ENCODE data around the gene TRIM71.
A peak's percentile ranks its signal among the peaks of the same experiment; 100 is the strongest.
"Not testable (repeated sequence)": the region's sequence is repeated elsewhere in the genome, so short reads cannot be mapped to it uniquely, and the experiment has no call there.

TRIM71 gene

DNA sequence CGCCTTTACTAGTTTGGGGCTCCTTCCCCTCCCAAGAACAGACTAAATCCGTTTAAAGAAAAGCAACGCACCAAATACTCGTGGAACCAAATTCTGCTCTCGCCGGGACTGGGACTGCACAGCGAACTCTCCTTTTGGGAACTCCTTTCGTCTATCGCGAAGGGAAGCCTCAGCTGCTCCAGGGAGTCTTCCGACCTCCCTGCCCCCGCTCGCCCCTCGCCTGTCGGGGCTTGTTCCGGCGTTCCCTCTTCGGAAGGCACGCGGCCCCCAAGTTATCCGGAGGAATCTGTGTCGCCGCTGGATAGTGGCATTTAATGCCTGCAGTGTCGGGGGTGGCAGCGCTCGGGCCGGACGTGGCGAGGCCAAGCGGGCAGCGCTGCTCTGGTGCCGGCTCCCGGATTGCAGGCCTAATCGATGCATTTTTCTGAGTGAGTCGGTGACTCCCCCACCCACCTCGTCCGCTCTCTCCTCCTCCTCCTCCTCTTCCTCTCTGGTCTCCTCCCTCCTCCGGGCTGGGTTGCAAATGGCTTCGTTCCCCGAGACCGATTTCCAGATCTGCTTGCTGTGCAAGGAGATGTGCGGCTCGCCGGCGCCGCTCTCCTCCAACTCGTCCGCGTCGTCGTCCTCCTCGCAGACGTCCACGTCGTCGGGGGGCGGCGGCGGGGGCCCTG is at the start of gene TRIM71:
Gene TRIM71 (plus strand): TSS at position 440 of the 671 bp plus-strand sequence. CDS start 84 bp downstream, at position 524.
- no peak for DNase-seq (ENCODE audit: low read depth in 2 of 2)

DNA sequence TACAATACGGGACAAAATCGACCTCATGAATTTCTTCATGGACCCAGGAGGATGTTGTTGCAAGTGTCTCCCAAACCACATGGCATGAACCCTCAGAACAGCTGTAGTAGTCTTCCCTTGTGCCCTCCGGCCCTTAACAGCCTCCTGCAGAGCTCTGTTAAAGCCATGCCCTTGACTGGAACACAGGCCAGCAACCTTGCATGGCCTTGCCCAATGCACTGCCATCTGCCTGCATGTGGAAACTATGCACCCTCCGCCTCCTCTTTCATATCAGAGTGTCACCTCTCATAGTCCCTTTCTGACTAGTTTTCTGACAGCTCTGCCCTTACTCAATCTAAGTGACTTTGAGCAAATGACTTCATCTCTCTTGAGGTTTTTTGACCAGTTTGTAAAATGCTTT is 39.4 kb upstream of the TRIM71 start:
- no peak for DNase-seq (ENCODE audit: low read depth in 2 of 2)

- no peak for DNase-seq (ENCODE audit: low read depth in 2 of 2)
Measured at GRCh38 chr3:32780071-32780734, 37.6 kb upstream of the TRIM71 start.

DNA sequence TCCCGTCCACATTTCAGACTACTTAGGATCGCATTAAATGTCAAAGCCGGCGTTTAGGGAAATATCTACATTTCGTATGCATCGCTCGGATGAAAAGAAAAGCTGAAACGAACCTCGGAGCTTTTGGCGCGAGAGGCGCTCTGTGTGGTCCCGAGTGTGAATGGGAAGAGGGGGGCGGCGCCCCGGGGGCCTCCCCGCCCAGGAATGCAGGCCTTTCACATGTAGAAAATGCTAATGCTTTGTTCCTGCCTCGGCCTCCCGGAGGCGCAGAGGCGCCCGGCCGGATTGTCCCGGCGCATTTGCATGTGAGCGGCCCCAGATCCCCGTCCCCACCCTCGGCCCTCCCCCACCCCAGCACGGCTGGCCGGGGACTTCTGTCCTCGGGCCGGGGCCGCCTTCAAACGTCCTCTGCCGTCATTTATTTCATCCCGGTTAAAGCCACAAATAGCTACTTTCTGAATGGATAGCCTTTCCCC is 37.0 kb upstream of the TRIM71 start:
- no peak for DNase-seq (ENCODE audit: low read depth in 2 of 2)

DNA sequence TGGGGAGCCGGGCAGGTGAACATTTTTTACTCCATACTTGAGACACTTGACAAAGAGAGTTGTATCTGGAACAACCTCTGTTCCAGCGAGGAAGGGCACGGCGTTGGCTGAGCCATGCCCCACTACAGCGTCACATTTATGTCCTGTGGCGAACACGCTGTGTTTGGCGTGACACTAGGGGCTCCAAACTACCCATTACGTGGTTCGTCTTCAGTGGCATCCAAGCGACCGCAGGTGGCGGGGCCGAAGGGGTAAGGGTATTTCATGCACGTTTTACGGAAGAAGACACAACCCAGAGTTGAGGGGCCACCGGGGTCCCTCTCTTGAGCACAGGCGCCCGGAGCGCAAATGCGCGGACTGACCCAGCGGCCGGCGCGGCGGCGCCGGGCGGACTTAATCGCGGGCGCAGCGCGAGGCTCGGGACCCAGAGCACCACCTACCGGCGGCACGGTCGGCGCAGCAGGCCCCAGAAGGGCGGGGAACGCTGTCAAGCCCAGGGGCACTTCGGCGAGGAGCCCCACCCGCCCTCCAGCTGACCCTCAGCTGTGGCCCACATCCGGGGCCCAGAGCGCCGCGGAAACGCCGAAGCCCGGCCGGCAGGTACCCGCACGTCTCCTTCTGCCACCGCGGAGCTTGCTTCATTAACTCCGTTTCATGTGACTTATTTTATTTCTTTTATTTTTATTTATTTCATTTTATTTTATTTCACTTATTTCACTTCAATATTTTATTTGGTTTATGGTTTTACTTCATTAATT is 36.4 kb upstream of the TRIM71 start:
- DNase-seq (ENCODE audit: low read depth in 2 of 2) = peak; percentile 28 to 33

DNA sequence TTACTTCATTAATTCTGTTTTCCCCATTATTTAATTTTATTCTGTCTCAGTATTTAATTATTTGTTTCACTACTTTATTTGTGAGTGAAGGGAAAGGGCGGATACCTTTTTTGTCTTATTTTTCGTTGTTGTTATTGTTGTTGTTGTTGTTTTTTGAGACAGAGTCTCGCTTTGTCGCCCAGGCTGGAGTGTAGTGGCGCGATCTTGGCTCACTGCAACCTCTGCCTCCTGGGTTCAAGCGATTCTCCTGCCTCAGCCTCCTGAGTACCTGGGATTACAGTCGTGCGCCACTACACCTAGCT is 35.9 kb upstream of the TRIM71 start:
- DNase-seq (ENCODE audit: low read depth in 2 of 2) = not testable (repeated sequence)

DNA sequence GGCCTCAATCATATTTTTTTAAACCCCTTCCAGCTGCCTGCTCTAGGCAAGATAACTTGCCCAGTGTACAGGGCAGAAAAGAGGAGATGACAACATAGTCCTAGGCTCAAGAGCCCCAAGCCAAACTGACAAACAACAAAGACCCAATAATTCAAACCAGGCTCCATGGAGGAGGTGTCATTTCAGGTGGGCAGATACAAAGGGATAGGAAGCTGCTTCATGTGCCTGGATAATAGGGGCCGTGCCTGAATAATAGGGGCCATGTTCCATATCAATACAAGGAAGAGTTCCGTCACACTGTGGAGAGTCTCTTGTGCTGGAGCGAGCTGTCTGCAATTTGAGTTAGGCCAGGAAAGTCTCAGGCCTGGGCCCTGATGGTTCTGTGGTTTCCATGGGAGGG is 35.4 kb upstream of the TRIM71 start:
- no peak for DNase-seq (ENCODE audit: low read depth in 2 of 2)

DNA sequence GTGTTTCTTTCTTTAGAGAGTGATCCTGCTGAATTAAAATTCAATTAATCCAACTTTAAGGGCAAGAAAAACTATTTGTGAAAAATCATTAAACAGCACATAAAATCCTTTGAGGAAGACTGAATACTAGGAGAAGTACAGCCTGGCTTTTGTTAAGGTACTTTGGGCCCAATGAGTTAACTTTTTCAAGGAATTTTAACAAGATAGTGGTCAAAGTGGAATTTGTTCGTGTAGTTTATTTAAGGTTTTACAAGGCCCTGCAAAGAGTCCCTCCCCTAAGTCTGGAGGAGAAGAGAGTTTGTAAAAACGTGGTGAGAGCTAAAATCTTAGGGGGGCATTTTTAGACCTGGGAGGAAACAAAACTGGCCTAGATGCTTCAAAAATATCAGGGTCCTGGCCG is 26.0 kb upstream of the TRIM71 start:
- no peak for DNase-seq (ENCODE audit: low read depth in 2 of 2)

- no peak for DNase-seq (ENCODE audit: low read depth in 2 of 2)
Measured at GRCh38 chr3:32794487-32795308, 23.1 kb upstream of the TRIM71 start.

GRCh38 chr3:32796384-32796950 is 21.3 kb upstream of the TRIM71 start:
- DNase-seq (ENCODE audit: low read depth in 2 of 2) = not testable (repeated sequence)

DNA sequence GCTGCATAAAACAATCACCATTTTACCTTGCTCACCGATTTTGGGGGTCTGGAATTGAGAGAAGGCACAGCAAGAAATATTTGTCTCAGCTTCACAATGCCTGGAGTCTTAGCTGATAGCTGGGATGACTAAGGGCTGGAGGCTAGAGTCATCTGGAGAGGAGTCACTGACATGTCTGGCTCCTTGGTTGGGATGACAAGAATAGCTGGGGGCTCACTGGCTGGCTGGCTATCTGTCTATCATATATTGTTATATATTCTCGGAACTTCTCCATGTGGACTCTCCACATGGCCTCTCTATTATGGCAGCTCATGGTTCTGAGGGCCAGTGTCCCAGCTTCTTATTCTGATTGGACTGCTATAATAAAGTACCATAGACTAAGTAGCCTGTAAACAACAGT is 20.0 kb upstream of the TRIM71 start:
- no peak for DNase-seq (ENCODE audit: low read depth in 2 of 2)

DNA sequence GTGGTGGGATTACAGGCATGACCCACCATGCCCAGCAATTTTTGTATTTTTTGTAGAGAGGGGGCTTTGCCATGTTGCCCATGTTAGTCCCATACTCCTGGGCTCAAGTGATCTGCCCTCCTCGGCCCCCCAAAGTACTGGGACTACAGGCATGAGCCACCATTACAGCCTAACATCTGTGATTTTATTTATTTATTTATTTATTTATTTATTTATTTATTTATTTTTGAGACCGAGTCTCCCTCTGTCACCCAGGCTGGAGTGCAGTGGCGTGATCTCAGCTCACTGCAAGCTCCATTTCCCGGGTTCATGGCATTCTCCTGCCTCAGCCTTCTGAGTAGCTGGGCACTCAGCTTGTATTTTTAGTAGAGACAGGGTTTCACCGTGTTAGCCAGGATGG is 16.4 kb upstream of the TRIM71 start:
- not testable (repeated sequence) for DNase-seq (ENCODE audit: low read depth in 2 of 2)

- no peak for DNase-seq (ENCODE audit: low read depth in 2 of 2)
Measured at GRCh38 chr3:32813180-32813579, 4.6 kb upstream of the TRIM71 start.

- DNase-seq (ENCODE audit: low read depth in 2 of 2) = no peak
Measured at GRCh38 chr3:32814361-32814760, 3.4 kb upstream of the TRIM71 start.

- no peak for DNase-seq (ENCODE audit: low read depth in 2 of 2)
Measured at GRCh38 chr3:32815841-32816438, 1.9 kb upstream of the TRIM71 start.

- DNase-seq (ENCODE audit: low read depth in 2 of 2) = no peak
Measured at GRCh38 chr3:32816439-32817256, 1.1 kb upstream of the TRIM71 start.

- no peak for DNase-seq (ENCODE audit: low read depth in 2 of 2)
Measured at GRCh38 chr3:32817257-32817557, 590 bp upstream of the TRIM71 start.

- no peak for DNase-seq (ENCODE audit: low read depth in 2 of 2)
Measured at GRCh38 chr3:32818229-32818969, 602 bp downstream of the TRIM71 start.

GRCh38 chr3:32818970-32819511 is 1.2 kb downstream of the TRIM71 start:
- DNase-seq (ENCODE audit: low read depth in 2 of 2) = no peak
